ENCODE measurements around the gene GPR39. TPM values are rescaled to one million over a fixed set of nuclear protein-coding genes. Genes with fewer than 3 reads are reported as not detected.

Gene GPR39
- total RNA-seq, 1 experiment from 2014 or later, result 34.8 TPM

- Histone ChIP-seq H3K27me3 (ENCODE audit: low read length) (no peaks in the 10 kb centered on the region), H3K79me2 (ENCODE audit: low read length) (no peaks in the 10 kb centered on the region), H3F3A (ENCODE audit: low read length, unreplicated experiment) (no peaks in the 10 kb centered on the region), H2AFZ (ENCODE audit: low read length) (no peak overlapping the region), H3K4me2 (ENCODE audit: low read length) (no peak overlapping the region), H3K4me3 (ENCODE audit: low read length) (no peak overlapping the region), H3K36me3 (ENCODE audit: low read depth, low read length) (no peaks in the 10 kb centered on the region), H4K20me1 (ENCODE audit: low read length) (no peaks in the 10 kb centered on the region), H3K9ac (ENCODE audit: low read length) (no peak overlapping the region), H3K9me2 (replicated peaks; ENCODE audit: low read length) (no peaks in the 10 kb centered on the region), H3K9me3 (ENCODE audit: low read length) (no peaks in the 10 kb centered on the region), H3K4me1 (ENCODE audit: insufficient read depth, low read length) (no peaks in the 10 kb centered on the region), H3K27ac (ENCODE audit: low read length) (no peak overlapping the region)
- BruUV-seq (replicated peaks), result no TSS peak
- ATAC-seq, result no peak
- POLR2A ChIA-PET (ENCODE audit: unreplicated experiment), result no interaction called here
- CTCF ChIA-PET, result no interaction called here
- TF ChIP-seq CTCF (conservative IDR thresholded peaks at IDR 0.05; ENCODE audit: low read depth, low read length), result no peak
- no peak for TF ChIP-seq EZH2phosphoT487 (IDR thresholded peaks at IDR 0.05; ENCODE audit: borderline replicate concordance, low read length)
- no peak for TF ChIP-seq EZH2 (IDR thresholded peaks at IDR 0.05; ENCODE audit: low read length, unreplicated experiment)
- DNase-seq, result no peak
- intact Hi-C loops (cut with micrococcal nuclease), result no loop called here
Measured at GRCh38 chr2:132390076-132390475, 26.5 kb upstream of the GPR39 start.

- H3K79me2 ChIP-seq (ENCODE audit: low read length), result no peaks in the 10 kb centered on the region
- intact Hi-C loops (cut with micrococcal nuclease), result no loop called here
- no peaks in the 10 kb centered on the region for H3F3A ChIP-seq (ENCODE audit: low read length, unreplicated experiment)
- H3K36me3 ChIP-seq (ENCODE audit: low read depth, low read length), result no peaks in the 10 kb centered on the region
- no peaks in the 10 kb centered on the region for H3K27me3 ChIP-seq (ENCODE audit: low read length)
- ChIA-PET POLR2A (ENCODE audit: unreplicated experiment) (no interaction called here), CTCF (no interaction called here)
- TF ChIP-seq EZH2phosphoT487 (IDR thresholded peaks at IDR 0.05; ENCODE audit: borderline replicate concordance, low read length), result no peak
- TF ChIP-seq CTCF (conservative IDR thresholded peaks at IDR 0.05; ENCODE audit: low read depth, low read length), result no peak
- TF ChIP-seq EZH2 (IDR thresholded peaks at IDR 0.05; ENCODE audit: low read length, unreplicated experiment), result no peak
- no TSS peak for BruUV-seq (replicated peaks)
- no peak overlapping the region for H2AFZ ChIP-seq (ENCODE audit: low read length)
- no peaks in the 10 kb centered on the region for H4K20me1 ChIP-seq (ENCODE audit: low read length)
- no peak overlapping the region for H3K4me3 ChIP-seq (ENCODE audit: low read length)
- ATAC-seq, result no peak
- no peak overlapping the region for H3K27ac ChIP-seq (ENCODE audit: low read length)
- H3K9me2 ChIP-seq (replicated peaks; ENCODE audit: low read length), result no peaks in the 10 kb centered on the region
- H3K4me2 ChIP-seq (ENCODE audit: low read length), result no peak overlapping the region
- H3K9ac ChIP-seq (ENCODE audit: low read length), result no peak overlapping the region
- no peak for DNase-seq
- H3K4me1 ChIP-seq (ENCODE audit: insufficient read depth, low read length), result no peaks in the 10 kb centered on the region
- no peaks in the 10 kb centered on the region for H3K9me3 ChIP-seq (ENCODE audit: low read length)
Measured at GRCh38 chr2:132391378-132391777, 25.2 kb upstream of the GPR39 start.

- DNase-seq (no peak), ATAC-seq (no peak)
- H2AFZ ChIP-seq (ENCODE audit: low read length), result no peak overlapping the region
- H3K79me2 ChIP-seq (ENCODE audit: low read length), result no peaks in the 10 kb centered on the region
- no TSS peak for BruUV-seq (replicated peaks)
- no peak for TF ChIP-seq EZH2phosphoT487 (IDR thresholded peaks at IDR 0.05; ENCODE audit: borderline replicate concordance, low read length)
- TF ChIP-seq EZH2 (IDR thresholded peaks at IDR 0.05; ENCODE audit: low read length, unreplicated experiment), result no peak
- TF ChIP-seq CTCF (conservative IDR thresholded peaks at IDR 0.05; ENCODE audit: low read depth, low read length), result no peak
- H3K4me1 ChIP-seq (ENCODE audit: insufficient read depth, low read length), result no peaks in the 10 kb centered on the region
- H3K36me3 ChIP-seq (ENCODE audit: low read depth, low read length), result no peaks in the 10 kb centered on the region
- H4K20me1 ChIP-seq (ENCODE audit: low read length), result no peaks in the 10 kb centered on the region
- H3K4me3 ChIP-seq (ENCODE audit: low read length), result no peak overlapping the region
- no peak overlapping the region for H3K27ac ChIP-seq (ENCODE audit: low read length)
- no peaks in the 10 kb centered on the region for H3F3A ChIP-seq (ENCODE audit: low read length, unreplicated experiment)
- H3K4me2 ChIP-seq (ENCODE audit: low read length), result no peak overlapping the region
- CTCF ChIA-PET, result no interaction called here
- intact Hi-C loops (cut with micrococcal nuclease), result no loop called here
- H3K27me3 ChIP-seq (ENCODE audit: low read length), result no peaks in the 10 kb centered on the region
- H3K9me2 ChIP-seq (replicated peaks; ENCODE audit: low read length), result no peaks in the 10 kb centered on the region
- POLR2A ChIA-PET (ENCODE audit: unreplicated experiment), result no interaction called here
- no peak overlapping the region for H3K9ac ChIP-seq (ENCODE audit: low read length)
- H3K9me3 ChIP-seq (ENCODE audit: low read length), result no peaks in the 10 kb centered on the region
Measured at GRCh38 chr2:132392221-132392620, 24.4 kb upstream of the GPR39 start.

Measured in PC-3 (cell line).